K562 (cell line): ENCODE measurements around the gene VWA3A. TPM values are rescaled to one million over a fixed set of nuclear protein-coding genes. Genes with fewer than 3 reads are reported as not detected.

Source experiments
- ATAC-seq: fragments of 200-7000 bp; cut with Tn5 transposase; 3 replicates; pipeline ENCODE4 v1.9.1; 2020; ENCODE audit warnings: moderate library complexity
- BruUV-seq: library from RNA; stranded (reverse); fragments of 400-500 nt; replicated peaks from 2 replicates; lab custom pipeline; 2021; lab: Mats Ljungman, UMichigan
- CTCF ChIA-PET: fragments of 300-600 bp; formaldehyde crosslinking; extraction: SDS; loops from one replicate; lab custom pipeline; 2021; ENCODE audit warnings: low intra/inter-chr PET ratio; lab: Yijun Ruan, JAX
- POLR2A ChIA-PET: fragments of 300-600, 350-650 bp; sonication (Branson Sonifier 250); formaldehyde crosslinking; extraction: SDS; loops from one replicate; lab custom pipeline; 2021; ENCODE audit warnings: antibody characterized with exemption, inconsistent platforms; lab: Yijun Ruan, JAX
- DNase-seq, 4 experiments: peaks; one replicate each; pipeline versions ENCODE4 v3.0.0 to v3.0.0-alpha.2; 2011 to 2018; ENCODE audit warnings: low spot score in 3 of 4, mixed read lengths in 3 of 4; ENCODE audit errors: extremely low read depth in 1 of 4
- FAIRE-seq: peaks from 2 replicates; lab custom pipeline; 2011; peaks lifted over from hg19 to GRCh38; lab: Jason Lieb, UNC
- H2AFZ ChIP-seq: 2 replicates; pipeline ENCODE4 v1.6.0; 2011; ENCODE audit warnings: low read depth, low read length, control low read depth, inconsistent platforms
- H3K27ac ChIP-seq: fragments of 200-600 bp; 3 replicates; pipeline ENCODE4 v1.8.0; 2011; ENCODE audit warnings: low read depth, mild to moderate bottlenecking, control low read depth, inconsistent platforms, low read length, moderate library complexity, mixed read lengths; ENCODE audit errors: extremely low read depth
- H3K27me3 ChIP-seq, 2 experiments: fragments of 300-600 bp in 1 of 2; 2 replicates in 1 of 2; 3 replicates in 1 of 2; pipeline versions ENCODE4 v1.6.0 to v1.8.0; 2011; ENCODE audit warnings: inconsistent platforms in 2 of 2, low read length in 2 of 2, mild to moderate bottlenecking in 1 of 2, mixed read lengths in 1 of 2, moderate library complexity in 1 of 2; ENCODE audit not compliant: control insufficient read depth in 2 of 2, insufficient read depth in 2 of 2
- H3K36me3 ChIP-seq: fragments of 300-600 bp; 3 replicates; pipeline ENCODE4 v1.8.0; 2011; ENCODE audit warnings: mild to moderate bottlenecking, low read length, inconsistent platforms; ENCODE audit not compliant: control insufficient read depth, insufficient read depth
- H3K4me1 ChIP-seq, 2 experiments: fragments of 200-600 bp in 1 of 2; replicated peaks in 1 of 2; 2 replicates in 1 of 2; 3 replicates in 1 of 2; pipeline versions ENCODE4 v1.5.1 to v1.8.0; 2011; ENCODE audit warnings: inconsistent platforms in 2 of 2, low read length in 2 of 2, mild to moderate bottlenecking in 1 of 2, mixed read lengths in 1 of 2, moderate library complexity in 1 of 2; ENCODE audit not compliant: control insufficient read depth in 2 of 2, insufficient read depth in 2 of 2
- H3K4me2 ChIP-seq: 2 replicates; pipeline ENCODE4 v1.6.1; 2011; ENCODE audit warnings: low read length, control low read depth, inconsistent platforms, mixed read lengths; ENCODE audit not compliant: insufficient read depth
- H3K4me3 ChIP-seq: fragments of 200-600 bp; sonication (generic), shearing (Covaris generic); 2 replicates; pipeline ENCODE4 v1.5.1; 2016; ENCODE audit warnings: control low read depth, inconsistent platforms
- H3K79me2 ChIP-seq: fragments of 200-600 bp; 3 replicates; pipeline ENCODE4 v1.8.0; 2011; ENCODE audit warnings: low read length, inconsistent platforms; ENCODE audit not compliant: control insufficient read depth, insufficient read depth
- H3K9ac ChIP-seq, 2 experiments: 2 replicates each; pipeline versions ENCODE4 v1.6.0 to v1.6.1; 2011; ENCODE audit warnings: low read depth in 2 of 2, low read length in 2 of 2, control low read depth in 1 of 2, inconsistent platforms in 1 of 2, mild to moderate bottlenecking in 1 of 2, mixed read lengths in 1 of 2; ENCODE audit not compliant: insufficient read depth in 1 of 2
- H3K9me1 ChIP-seq: one replicate; pipeline ENCODE4 v1.6.0; 2011; ENCODE audit warnings: inconsistent platforms, mild to moderate bottlenecking, low read length, moderate library complexity; ENCODE audit not compliant: control insufficient read depth, insufficient read depth
- H3K9me3 ChIP-seq: replicated peaks from 2 replicates; pipeline ENCODE4 v1.5.1; 2011; ENCODE audit warnings: low read depth, low read length, inconsistent platforms; ENCODE audit not compliant: control insufficient read depth, insufficient read depth
- H4K20me1 ChIP-seq: replicated peaks from 2 replicates; pipeline ENCODE4 v1.6.1; 2011; ENCODE audit warnings: low read length, inconsistent platforms, mixed read lengths; ENCODE audit not compliant: control insufficient read depth, insufficient read depth
- ARHGAP35 ChIP-seq: fragments of 450-650 bp; IDR thresholded peaks from 2 replicates; pipeline ENCODE4 v1.6.1; 2018; ENCODE audit not compliant: partially characterized antibody
- ESRRB ChIP-seq: fragments of 250-450 bp; sonication (Bioruptor Pico); IDR thresholded peaks from 2 replicates; pipeline ENCODE4 v1.5.0; 2020; ENCODE audit warnings: mild to moderate bottlenecking, moderate library complexity, borderline replicate concordance
- GATA2 ChIP-seq: sonication (generic); formaldehyde crosslinking; IDR thresholded peaks from 2 replicates; pipeline ENCODE4 v1.4.0; 2020; ENCODE audit warnings: mild to moderate bottlenecking, missing genetic modification reagents
- GATAD2B ChIP-seq: fragments of 450-650 bp; IDR thresholded peaks from 2 replicates; pipeline ENCODE4 v1.6.1; 2017; ENCODE audit warnings: mild to moderate bottlenecking, borderline replicate concordance
- NRF1 ChIP-seq, 2 experiments: fragments of 450-650 bp; IDR thresholded peaks in 1 of 2; conservative IDR thresholded peaks in 1 of 2; 2 replicates each; pipeline ENCODE4 v1.6.1; 2014; ENCODE audit warnings: mild to moderate bottlenecking in 2 of 2
- RFX1 ChIP-seq: fragments of 450-650 bp; IDR thresholded peaks from 2 replicates; pipeline ENCODE4 v1.6.1; 2016; ENCODE audit warnings: mild to moderate bottlenecking, moderate library complexity
- SMARCC2 ChIP-seq: fragments of 450-650 bp; IDR thresholded peaks from 2 replicates; pipeline ENCODE4 v1.6.1; 2017; ENCODE audit warnings: antibody characterized with exemption, moderate library complexity, mild to moderate bottlenecking, low read depth
- SRSF1 ChIP-seq: fragments of 200-400 bp; formaldehyde crosslinking; IDR thresholded peaks from 2 replicates; pipeline ENCODE4 v1.6.1; 2017; ENCODE audit warnings: mild to moderate bottlenecking, low read depth, low read length, moderate library complexity
- ZNF197 ChIP-seq: fragments of 200-800 bp; sonication (Bioruptor generic); IDR thresholded peaks from 2 replicates; pipeline ENCODE4 v1.6.1; 2016; ENCODE audit warnings: low read depth, missing genetic modification characterization, missing compliant biosample characterization
- ZNF239 ChIP-seq: fragments of 250-450 bp; sonication (Bioruptor Pico); IDR thresholded peaks from 2 replicates; pipeline ENCODE4 v1.4.0; 2020; ENCODE audit warnings: mild to moderate bottlenecking
- ZNF507 ChIP-seq: conservative IDR thresholded peaks from 2 replicates; pipeline ENCODE4 v1.6.1; 2017; ENCODE audit warnings: missing genetic modification characterization, missing compliant biosample characterization
- ZNF695 ChIP-seq: fragments of 450-650 bp; formaldehyde crosslinking; IDR thresholded peaks from 2 replicates; pipeline ENCODE4 v1.4.0; 2020; ENCODE audit warnings: mild to moderate bottlenecking, moderate library complexity
- ZNF77 ChIP-seq: fragments of 250-450 bp; sonication (Bioruptor Pico); IDR thresholded peaks from 2 replicates; pipeline ENCODE4 v1.5.0; 2020
- ZNF79 ChIP-seq: fragments of 250-450 bp; sonication (Bioruptor Pico); IDR thresholded peaks from 2 replicates; pipeline ENCODE4 v1.4.0; 2020; ENCODE audit warnings: low read depth, mild to moderate bottlenecking, moderate library complexity
- WGBS: fragments of 100-300 bp; shearing (Covaris generic); methylation state at CpG from one replicate; pipeline ENCODE4 v1.1.6; 2016; ENCODE audit warnings: low coverage, mixed read lengths; ENCODE audit not compliant: insufficient coverage; ENCODE audit errors: missing lambda C conversion rate; 5-methylcytosine and 5-hydroxymethylcytosine counted together
- in situ Hi-C: fragments of 300-500 bp; cut with MboI; formaldehyde crosslinking; loops from 4 replicates; pipeline ENCODE4 v1.15.0; 2018; ENCODE audit warnings: inconsistent platforms, mixed read lengths
- intact Hi-C: fragments of 100-400 bp; cut with micrococcal nuclease; formaldehyde crosslinking; loops from 2 replicates; pipeline ENCODE4 v1.14.2; 2022
- polyA plus RNA-seq, 8 experiments: library from polyadenylated mRNA; depleted of rRNA in 4 of 8; stranded (reverse) in 5 of 8; unstranded in 3 of 8; fragments of >200 nt; fragmentation: Nextera tagmentation in 2 of 8; fragmentation: Illumina TruSeq in 1 of 8; extraction: Ambion mirVana in 2 of 8; extraction: Trizol in 1 of 8; gene quantifications; 2 replicates each; pipeline versions ENCODE4 v1.2.1 to v1.2.3, GENCODE V29; 2011 to 2014; ENCODE audit warnings: inconsistent platforms in 1 of 8, missing spikeins in 1 of 8
- total RNA-seq, 7 experiments: library from RNA; depleted of rRNA in 6 of 7; stranded (reverse); fragments of >200 nt in 6 of 7; fragmentation: Illumina TruSeq in 2 of 7; extraction: Trizol in 2 of 7; gene quantifications; 2 replicates each; pipeline versions ENCODE4 v1.2.1 to v1.2.3, GENCODE V29; 2011 to 2021; ENCODE audit warnings: low replicate concordance in 1 of 7
- TF ChIP-seq, protein P1 (sequence below): sonication (generic); formaldehyde crosslinking; IDR thresholded peaks from 2 replicates; pipeline ENCODE4 v1.8.0; 2022; ENCODE audit warnings: missing genetic modification reagents, mild to moderate bottlenecking, borderline replicate concordance
- TF ChIP-seq, protein P2 (sequence below), 2 experiments: IDR thresholded peaks; 2 replicates each; pipeline ENCODE4 v1.6.1; 2011; ENCODE audit warnings: borderline replicate concordance in 1 of 2, control low read depth in 1 of 2, low read depth in 1 of 2, low read length in 1 of 2, mild to moderate bottlenecking in 1 of 2, mixed read lengths in 1 of 2, moderate library complexity in 1 of 2; ENCODE audit not compliant: insufficient read depth in 1 of 2, insufficient read length in 1 of 2, poor library complexity in 1 of 2, severe bottlenecking in 1 of 2; ENCODE audit errors: extremely low read depth in 1 of 2

Gene VWA3A
- total and polyA plus RNA-seq, 9 of the 15 experiments (the other 6 are each of a cell fraction or from before 2014, with no cell fraction given): not detected

DNA sequence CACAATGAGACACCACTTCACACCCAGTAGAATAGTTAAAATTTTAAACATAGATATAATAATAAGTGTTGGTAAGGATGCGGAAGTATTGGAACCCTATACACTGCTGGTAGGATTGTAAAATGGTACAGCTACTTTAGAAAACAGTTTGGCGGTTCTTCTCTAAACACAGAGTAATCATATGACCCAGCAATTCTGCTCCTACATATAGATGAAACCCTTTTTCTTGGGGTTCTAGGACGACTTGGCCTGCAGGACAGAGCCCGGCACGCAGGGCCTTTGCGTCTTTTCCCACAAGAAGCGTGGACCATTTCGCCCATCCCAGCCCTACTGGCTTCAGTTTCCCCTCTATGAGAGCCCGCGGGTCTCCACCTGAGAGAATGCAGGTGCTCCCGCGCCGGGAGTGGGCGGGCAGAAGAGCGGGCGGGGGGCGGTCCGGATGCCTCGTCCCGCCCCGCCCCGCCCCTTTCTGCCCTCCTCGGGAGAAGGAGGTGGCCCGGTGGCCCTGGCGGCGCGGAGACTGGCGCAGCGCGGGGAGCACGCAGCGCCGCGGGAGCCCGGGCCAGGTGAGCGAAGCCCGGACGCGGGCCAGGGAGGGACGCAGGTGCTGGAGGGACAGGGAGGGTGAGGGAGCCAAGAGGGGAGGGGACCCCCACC is 69.8 kb downstream of the VWA3A start, which contains the start of gene SDR42E2:
SDR42E2 (plus strand) TSS at position 508 of the 657 bp plus-strand sequence. CDS start 3,077 bp downstream, outside the sequence.
- peak within 1 kb of the TSS in 1 of 2 experiments; percentile 64; a peak in 1 of 4 replicates for H3K9ac ChIP-seq
- no peaks in the 10 kb centered on the region for H4K20me1 ChIP-seq
- CTCF ChIA-PET: no interaction called here
- FAIRE-seq: no peak
- no peaks in the 10 kb centered on the region for H3K9me1 ChIP-seq
- no peaks in the 10 kb centered on the region for H3K36me3 ChIP-seq
- no TSS peak for BruUV-seq
- peak; percentile 83 for ATAC-seq
- in situ Hi-C loops: no loop called here
- no peak within 1 kb of the TSS for H3K27ac ChIP-seq
- H3K9me3 ChIP-seq: no peaks in the 10 kb centered on the region
- POLR2A ChIA-PET: interaction anchor here (0.6 kb wide), 1 partner anchor 20 kb away, joined by 3 read pairs; no protein-coding TSS in a partner anchor
- H3K4me3 ChIP-seq: no peak within 1 kb of the TSS
- peaks cover 19 to 56% of the 10 kb centered on the region in 2 experiments for H3K27me3 ChIP-seq
- intact Hi-C loops: no loop called here
- 32% methylated on average over 8 of the region's 40 CpGs for WGBS
- TF ChIP-seq ZNF695 (CRISPR knock-in tag) (no peak), GATAD2B (no peak), RFX1 (no peak), SRSF1 (no peak), ZNF197 (CRISPR knock-in tag) (no peak), ZNF77 (no peak), ZNF239 (CRISPR knock-in tag) (no peak), NRF1 (conservative IDR thresholded peaks at IDR 0.05 in 1 of 2, IDR thresholded peaks at IDR 0.05 in 1 of 2) (0 out of 4 replicates have a peak, but pooled peaks have one; percentile 21 to 26), ARHGAP35 (no peak), GATA2 (no peak), ZNF507 (tag) (no peak), ZNF79 (CRISPR knock-in tag) (no peak), ESRRB (CRISPR knock-in tag) (no peak), SMARCC2 (no peak)
- TF ChIP-seq, protein P1, sequence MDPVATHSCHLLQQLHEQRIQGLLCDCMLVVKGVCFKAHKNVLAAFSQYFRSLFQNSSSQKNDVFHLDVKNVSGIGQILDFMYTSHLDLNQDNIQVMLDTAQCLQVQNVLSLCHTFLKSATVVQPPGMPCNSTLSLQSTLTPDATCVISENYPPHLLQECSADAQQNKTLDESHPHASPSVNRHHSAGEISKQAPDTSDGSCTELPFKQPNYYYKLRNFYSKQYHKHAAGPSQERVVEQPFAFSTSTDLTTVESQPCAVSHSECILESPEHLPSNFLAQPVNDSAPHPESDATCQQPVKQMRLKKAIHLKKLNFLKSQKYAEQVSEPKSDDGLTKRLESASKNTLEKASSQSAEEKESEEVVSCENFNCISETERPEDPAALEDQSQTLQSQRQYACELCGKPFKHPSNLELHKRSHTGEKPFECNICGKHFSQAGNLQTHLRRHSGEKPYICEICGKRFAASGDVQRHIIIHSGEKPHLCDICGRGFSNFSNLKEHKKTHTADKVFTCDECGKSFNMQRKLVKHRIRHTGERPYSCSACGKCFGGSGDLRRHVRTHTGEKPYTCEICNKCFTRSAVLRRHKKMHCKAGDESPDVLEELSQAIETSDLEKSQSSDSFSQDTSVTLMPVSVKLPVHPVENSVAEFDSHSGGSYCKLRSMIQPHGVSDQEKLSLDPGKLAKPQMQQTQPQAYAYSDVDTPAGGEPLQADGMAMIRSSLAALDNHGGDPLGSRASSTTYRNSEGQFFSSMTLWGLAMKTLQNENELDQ (CRISPR knock-in tag): no peak
- TF ChIP-seq, protein P2, sequence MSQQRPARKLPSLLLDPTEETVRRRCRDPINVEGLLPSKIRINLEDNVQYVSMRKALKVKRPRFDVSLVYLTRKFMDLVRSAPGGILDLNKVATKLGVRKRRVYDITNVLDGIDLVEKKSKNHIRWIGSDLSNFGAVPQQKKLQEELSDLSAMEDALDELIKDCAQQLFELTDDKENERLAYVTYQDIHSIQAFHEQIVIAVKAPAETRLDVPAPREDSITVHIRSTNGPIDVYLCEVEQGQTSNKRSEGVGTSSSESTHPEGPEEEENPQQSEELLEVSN (IDR thresholded peaks at IDR 0.05; ENCODE audit: borderline replicate concordance in 1 of 2, extremely low read depth in 1 of 2, insufficient read depth in 1 of 2, insufficient read length in 1 of 2, low read depth in 1 of 2, low read length in 1 of 2, poor library complexity in 1 of 2, severe bottlenecking in 1 of 2): peak in 1 of 2 experiments; percentile 32
- H3K4me1 ChIP-seq: peaks cover 0 to 8% of the 10 kb centered on the region in 2 experiments; a peak in 2 of 5 replicates
- DNase-seq: peak; percentile 32 to 90 (median 76)
- H3K79me2 ChIP-seq: no peaks in the 10 kb centered on the region
- H2AFZ ChIP-seq: no peak within 1 kb of the TSS
- H3K4me2 ChIP-seq: no peak within 1 kb of the TSS
